Neuronal stem cell (in vitro differentiated cells): Measurements from ENCODE around the gene TSPAN4.

ENCODE experiments used
- DNase-seq: peaks from one replicate; pipeline ENCODE4 v3.0.0-alpha.2; 2013; ENCODE audit warnings: low spot score
- H2AFZ ChIP-seq: one replicate; pipeline ENCODE4 v1.6.1; 2013; ENCODE audit warnings: mild to moderate bottlenecking, low read length, inconsistent platforms
- H2AK5ac ChIP-seq: 2 replicates; pipeline ENCODE4 v1.6.1; 2013; ENCODE audit warnings: low read depth, mild to moderate bottlenecking, inconsistent platforms, low read length, moderate library complexity, mixed read lengths
- H2BK120ac ChIP-seq: 2 replicates; pipeline ENCODE4 v1.6.1; 2013; ENCODE audit warnings: low read depth, mild to moderate bottlenecking, inconsistent platforms, low read length, moderate library complexity, mixed read lengths
- H2BK12ac ChIP-seq: one replicate; pipeline ENCODE4 v1.6.1; 2013; ENCODE audit warnings: low read length, inconsistent platforms
- H2BK15ac ChIP-seq: 2 replicates; pipeline ENCODE4 v1.6.1; 2013; ENCODE audit warnings: mild to moderate bottlenecking, low read length, inconsistent platforms, mixed read lengths
- H2BK5ac ChIP-seq: one replicate; pipeline ENCODE4 v1.6.1; 2013; ENCODE audit warnings: inconsistent platforms, mild to moderate bottlenecking, low read length, moderate library complexity
- H3K14ac ChIP-seq: one replicate; pipeline ENCODE4 v1.6.1; 2013; ENCODE audit warnings: low read length, inconsistent platforms
- H3K18ac ChIP-seq: 2 replicates; pipeline ENCODE4 v1.6.1; 2013; ENCODE audit warnings: low read length, inconsistent platforms
- H3K23ac ChIP-seq: 2 replicates; pipeline ENCODE4 v1.6.1; 2013; ENCODE audit warnings: low read depth, mild to moderate bottlenecking, mixed read lengths, low read length, inconsistent platforms; ENCODE audit not compliant: poor library complexity
- H3K27ac ChIP-seq: replicated peaks from 3 replicates; pipeline ENCODE4 v1.5.1; 2013; ENCODE audit warnings: low read length, inconsistent platforms
- H3K27me3 ChIP-seq, 3 experiments: 2 replicates each; pipeline ENCODE4 v1.6.1; 2013; ENCODE audit warnings: low read length in 3 of 3, mild to moderate bottlenecking in 2 of 3, inconsistent platforms in 1 of 3, low read depth in 1 of 3, mixed read lengths in 1 of 3, moderate library complexity in 1 of 3; ENCODE audit not compliant: control insufficient read depth in 3 of 3, insufficient read depth in 3 of 3
- H3K36me3 ChIP-seq, 2 donors: replicated peaks in 1 of 2; 2 replicates each; pipeline ENCODE4 v1.6.1; 2013; ENCODE audit warnings: low read length in 2 of 2; ENCODE audit not compliant: control insufficient read depth in 2 of 2, insufficient read depth in 2 of 2
- H3K4ac ChIP-seq: 2 replicates; pipeline ENCODE4 v1.6.1; 2013; ENCODE audit warnings: inconsistent platforms, mild to moderate bottlenecking, low read length, moderate library complexity
- H3K4me1 ChIP-seq, 2 donors: 1 replicate in 1 of 2; 2 replicates in 1 of 2; pipeline ENCODE4 v1.6.1; 2013; ENCODE audit warnings: low read length in 2 of 2, low read depth in 1 of 2; ENCODE audit not compliant: control insufficient read depth in 2 of 2, insufficient read depth in 1 of 2
- H3K4me2 ChIP-seq: one replicate; pipeline ENCODE4 v1.6.1; 2013; ENCODE audit warnings: mild to moderate bottlenecking, low read length, inconsistent platforms; ENCODE audit not compliant: insufficient read depth, poor library complexity, severe bottlenecking
- H3K4me3 ChIP-seq, 2 donors: 2 replicates each; pipeline ENCODE4 v1.5.1; 2013; ENCODE audit warnings: low read length in 2 of 2, mild to moderate bottlenecking in 2 of 2, inconsistent platforms in 1 of 2, moderate library complexity in 1 of 2
- H3K79me1 ChIP-seq: one replicate; pipeline ENCODE4 v1.6.1; 2013; ENCODE audit warnings: low read depth, mild to moderate bottlenecking, inconsistent platforms, low read length, moderate library complexity
- H3K9ac ChIP-seq: one replicate; pipeline ENCODE4 v1.6.1; 2013; ENCODE audit warnings: mild to moderate bottlenecking, low read depth, low read length, inconsistent platforms; ENCODE audit not compliant: poor library complexity
- H3K9me3 ChIP-seq, 2 donors: replicated peaks in 1 of 2; 2 replicates each; pipeline versions ENCODE3 to v1.6.1; 2013; ENCODE audit warnings: low read length in 2 of 2, mild to moderate bottlenecking in 2 of 2, inconsistent platforms in 1 of 2, low read depth in 1 of 2, mixed read lengths in 1 of 2, moderate library complexity in 1 of 2; ENCODE audit not compliant: control insufficient read depth in 2 of 2, insufficient read depth in 1 of 2
- H4K8ac ChIP-seq: one replicate; pipeline ENCODE4 v1.6.1; 2013; ENCODE audit warnings: low read depth, mild to moderate bottlenecking, inconsistent platforms, low read length, moderate library complexity
- H4K91ac ChIP-seq: one replicate; pipeline ENCODE4 v1.6.1; 2013; ENCODE audit warnings: low read length, low read depth, mild to moderate bottlenecking, inconsistent platforms; ENCODE audit not compliant: poor library complexity
- WGBS, 2 donors: extraction: QIAGEN DNeasy Blood & Tissue Kit; methylation state at CpG; one replicate each; pipeline ENCODE4 v1.1.7; 2013; ENCODE audit warnings: missing lambda C conversion rate in 2 of 2, mixed read lengths in 1 of 2; ENCODE audit not compliant: insufficient read length in 2 of 2, insufficient replicate concordance in 1 of 2; ENCODE audit errors: extremely low coverage in 2 of 2; 5-methylcytosine and 5-hydroxymethylcytosine counted together

Gene TSPAN4

GRCh38 chr11:846496-847098 lies 3.9 kb downstream of the TSPAN4 start:
- WGBS, 2 donors, result no CpG with 5 or more reads among the region's 11 CpGs
- Histone ChIP-seq H3K14ac (no peak overlapping the region), H2BK120ac (no peak overlapping the region), H3K4me3 (no peak overlapping the region), H3K4me1 (peaks cover 32 to 43% of the 10 kb centered on the region in 2 donors), H2AFZ (no peak overlapping the region), H3K23ac (peak overlapping the region; percentile 0), H3K18ac (peak overlapping the region; percentile 27), H3K4ac (no peak overlapping the region), H2AK5ac (peak overlapping the region; percentile 100), H3K36me3 (no peaks in the 10 kb centered on the region), H3K9ac (no peak overlapping the region), H3K27me3 (peaks cover 0 to 20% (median 0%) of the 10 kb centered on the region in 3 experiments), H2BK12ac (peak overlapping the region; percentile 0), H3K9me3 (no peaks in the 10 kb centered on the region), H3K27ac (no peak overlapping the region), H4K8ac (no peak overlapping the region), H3K79me1 (peaks cover 16% of the 10 kb centered on the region), H4K91ac (no peak overlapping the region), H3K4me2 (no peak overlapping the region), H2BK15ac (no peak overlapping the region), H2BK5ac (peak overlapping the region; percentile 56)
- DNase-seq, result no peak

GRCh38 chr11:847876-848275 lies 5.2 kb downstream of the TSPAN4 start:
- peak overlapping the region; percentile 5 for H3K18ac ChIP-seq
- no peak overlapping the region for H3K27ac ChIP-seq
- peak overlapping the region; percentile 94 for H2BK12ac ChIP-seq
- no peaks in the 10 kb centered on the region for H3K9me3 ChIP-seq
- H3K4ac ChIP-seq, result peak overlapping the region; percentile 37
- H3K14ac ChIP-seq, result peak overlapping the region; percentile 21
- no peak overlapping the region for H3K4me2 ChIP-seq
- no CpG with 5 or more reads among the region's 18 CpGs for WGBS, 2 donors
- no peak overlapping the region for H3K23ac ChIP-seq
- no peak for DNase-seq
- peak overlapping the region; percentile 98 for H2AK5ac ChIP-seq
- peak overlapping the region; percentile 44 for H3K9ac ChIP-seq
- H2BK120ac ChIP-seq, result peak overlapping the region; percentile 47
- peaks cover 14% of the 10 kb centered on the region for H3K79me1 ChIP-seq
- H4K91ac ChIP-seq, result no peak overlapping the region
- no peaks in the 10 kb centered on the region for H3K36me3 ChIP-seq
- H3K4me3 ChIP-seq, result no peak overlapping the region
- no peak overlapping the region for H4K8ac ChIP-seq
- H3K4me1 ChIP-seq, result peaks cover 32 to 44% of the 10 kb centered on the region in 2 donors
- no peak overlapping the region for H2AFZ ChIP-seq
- peak overlapping the region; percentile 53 for H2BK5ac ChIP-seq
- H3K27me3 ChIP-seq, result peaks cover 0 to 20% (median 0%) of the 10 kb centered on the region in 3 experiments
- H2BK15ac ChIP-seq, result peak overlapping the region; percentile 92

- Histone ChIP-seq H3K4ac (no peak overlapping the region), H2BK15ac (peak overlapping the region; percentile 92), H3K27me3 (peaks cover 0 to 20% (median 0%) of the 10 kb centered on the region in 3 experiments), H2BK120ac (peak overlapping the region; percentile 72), H4K91ac (peak overlapping the region; percentile 72), H3K14ac (no peak overlapping the region), H3K18ac (peak overlapping the region; percentile 91), H3K23ac (peak overlapping the region; percentile 60), H2BK12ac (peak overlapping the region; percentile 94), H2BK5ac (peak overlapping the region; percentile 53), H3K36me3 (no peaks in the 10 kb centered on the region), H2AFZ (no peak overlapping the region), H3K9me3 (no peaks in the 10 kb centered on the region), H3K79me1 (peaks cover 14% of the 10 kb centered on the region), H2AK5ac (peak overlapping the region; percentile 98), H3K4me3 (no peak overlapping the region), H3K4me1 (peaks cover 32 to 44% of the 10 kb centered on the region in 2 donors), H3K4me2 (no peak overlapping the region), H4K8ac (no peak overlapping the region), H3K9ac (no peak overlapping the region), H3K27ac (no peak overlapping the region)
- no peak for DNase-seq
- no CpG with 5 or more reads among the region's 14 CpGs for WGBS, 2 donors
These were observed 5.8 kb downstream of the TSPAN4 start for GRCh38 chr11:848380-848931.

GRCh38 chr11:849104-849824 lies 6.6 kb downstream of the TSPAN4 start:
- no peak overlapping the region for H3K27ac ChIP-seq
- peaks cover 0 to 20% (median 0%) of the 10 kb centered on the region in 3 experiments for H3K27me3 ChIP-seq
- no peak overlapping the region for H4K91ac ChIP-seq
- peak overlapping the region; percentile 43 for H4K8ac ChIP-seq
- H2BK120ac ChIP-seq, result no peak overlapping the region
- no peak overlapping the region for H3K4ac ChIP-seq
- H2BK12ac ChIP-seq, result peak overlapping the region; percentile 22
- H2AK5ac ChIP-seq, result peak overlapping the region; percentile 98
- DNase-seq, result no peak
- no peak overlapping the region for H3K14ac ChIP-seq
- H3K4me3 ChIP-seq, result peak overlapping the region; percentile 62 to 76
- peaks cover 17% of the 10 kb centered on the region for H3K79me1 ChIP-seq
- H3K18ac ChIP-seq, result peak overlapping the region; percentile 91
- H2BK15ac ChIP-seq, result no peak overlapping the region
- peak overlapping the region; percentile 98 for H3K4me2 ChIP-seq
- no peak overlapping the region for H2BK5ac ChIP-seq
- H3K9ac ChIP-seq, result peak overlapping the region; percentile 44
- H3K4me1 ChIP-seq, result peaks cover 32 to 48% of the 10 kb centered on the region in 2 donors
- no CpG with 5 or more reads among the region's 71 CpGs for WGBS, 2 donors
- H3K9me3 ChIP-seq, result no peaks in the 10 kb centered on the region
- H3K36me3 ChIP-seq, result no peaks in the 10 kb centered on the region
- peak overlapping the region; percentile 83 for H2AFZ ChIP-seq
- no peak overlapping the region for H3K23ac ChIP-seq
